HG03039 (cell line): Measurements from ENCODE around the gene CMSS1.
A peak's percentile ranks its signal among the peaks of the same experiment; 100 is the strongest.

ENCODE experiments used
- ATAC-seq: cut with Tn5 transposase; IDR thresholded peaks from one replicate; pipeline ENCODE4 v1.9.1; 2021; ENCODE audit warnings: mild to moderate bottlenecking, moderate library complexity; ENCODE audit not compliant: unreplicated experiment

CMSS1 gene

GRCh38 chr3:99873269-99874102, 55.8 kb downstream of the CMSS1 start:
- ATAC-seq: no peak

- no peak for ATAC-seq
Measured at GRCh38 chr3:99874237-99875002, 56.8 kb downstream of the CMSS1 start.

- no peak for ATAC-seq
Measured at GRCh38 chr3:99875581-99875928, 57.9 kb downstream of the CMSS1 start.

- ATAC-seq: peak; percentile 87
Measured at GRCh38 chr3:99875929-99876841, 58.5 kb downstream of the CMSS1 start.

- no peak for ATAC-seq
Measured at GRCh38 chr3:99877031-99877579, 59.4 kb downstream of the CMSS1 start.

- peak; percentile 44 for ATAC-seq
Measured at GRCh38 chr3:99878005-99878404, 60.3 kb downstream of the CMSS1 start.

GRCh38 chr3:99879275-99879674, 61.6 kb downstream of the CMSS1 start:
- ATAC-seq: no peak

DNA sequence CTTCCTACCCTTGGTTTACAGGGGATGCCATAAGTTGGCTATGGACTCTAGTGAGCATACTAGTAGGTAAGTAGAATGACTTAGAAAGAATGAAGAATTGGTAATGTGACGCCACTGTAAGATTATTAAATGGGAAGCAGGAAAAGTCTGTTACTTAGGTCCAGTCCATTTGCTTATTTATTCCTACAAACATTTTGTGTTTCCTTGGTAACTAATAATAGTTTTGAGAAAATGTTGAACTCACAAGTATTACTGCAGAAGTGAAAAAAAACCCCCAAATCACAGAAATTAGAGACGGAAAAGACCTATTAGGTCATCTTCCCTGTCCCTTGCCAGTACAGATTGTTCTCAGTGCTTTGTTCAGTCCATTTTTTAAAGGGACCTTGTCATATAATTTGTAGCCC, 63.5 kb downstream of the CMSS1 start:
- ATAC-seq: no peak

DNA sequence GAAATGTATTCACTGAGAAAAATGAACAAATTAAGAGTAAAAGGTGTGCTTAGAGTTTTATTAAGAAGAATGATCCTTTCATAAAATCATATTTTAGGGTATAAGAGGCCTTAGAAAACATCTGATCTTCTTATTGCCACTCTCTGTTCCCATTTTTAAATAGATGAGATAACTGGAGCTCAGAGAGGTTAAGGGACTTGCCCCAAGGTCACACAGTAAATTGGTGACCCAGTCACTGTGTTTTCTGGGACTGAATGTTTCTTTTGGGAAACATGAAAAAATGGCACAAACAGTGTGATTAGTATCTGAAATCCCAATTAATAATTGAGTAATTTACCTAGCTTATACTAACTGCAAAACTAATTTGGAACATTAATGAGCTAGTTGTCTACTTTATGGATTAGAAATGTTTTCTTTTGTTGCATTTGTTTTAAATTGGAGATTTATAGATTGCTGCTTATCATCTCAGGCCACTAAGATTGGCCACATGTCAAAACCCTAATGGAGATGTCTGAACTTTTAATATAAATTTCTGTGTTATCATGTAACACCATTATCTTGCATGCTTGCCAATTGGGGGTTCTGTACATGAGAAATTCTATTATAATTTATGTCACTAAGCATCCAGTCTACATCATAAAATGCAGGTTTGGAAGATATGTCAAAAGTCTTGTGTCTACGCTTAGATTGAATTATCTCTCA, 64.9 kb downstream of the CMSS1 start:
- no peak for ATAC-seq

GRCh38 chr3:99883138-99883461, 65.4 kb downstream of the CMSS1 start:
- ATAC-seq: no peak

GRCh38 chr3:99883693-99884092, 66.0 kb downstream of the CMSS1 start:
- ATAC-seq: no peak

DNA sequence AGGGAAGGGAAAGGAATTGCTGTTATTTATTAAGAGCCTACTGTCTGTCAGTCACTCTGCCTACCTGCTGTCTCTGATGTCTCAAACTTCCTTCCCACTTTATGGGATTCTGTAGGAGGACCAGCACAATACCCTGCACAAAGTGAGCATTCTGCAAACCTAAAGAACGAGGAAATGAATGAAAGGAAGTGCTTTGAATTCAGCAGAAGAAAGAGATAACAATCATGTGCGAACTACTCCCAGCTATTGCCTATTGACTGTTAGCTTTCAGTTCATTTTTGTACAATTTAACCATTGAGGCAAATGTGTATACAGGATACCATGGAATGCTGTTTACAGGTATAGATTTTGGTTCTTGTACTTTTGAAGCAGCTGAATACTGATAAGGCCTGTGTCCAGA, 66.8 kb downstream of the CMSS1 start:
- no peak for ATAC-seq

DNA sequence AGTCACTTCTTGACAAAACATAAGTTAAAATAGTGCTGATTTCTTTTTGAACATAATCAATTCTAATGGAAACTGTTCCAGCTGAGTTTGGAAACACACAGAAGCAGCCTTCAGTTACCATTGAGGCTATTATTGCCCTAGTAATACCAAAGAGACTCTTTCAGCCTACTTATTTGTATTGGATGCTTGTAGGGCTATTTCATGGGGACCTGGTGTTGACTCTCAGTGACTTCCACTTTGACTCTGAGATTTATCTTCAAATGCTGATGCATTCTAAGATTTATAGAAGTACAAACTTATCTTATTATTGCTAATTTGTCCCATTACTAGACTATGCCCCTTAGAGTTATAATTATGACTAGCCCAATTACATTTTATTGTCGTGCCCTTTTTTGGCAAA, 67.4 kb downstream of the CMSS1 start:
- ATAC-seq: no peak

DNA sequence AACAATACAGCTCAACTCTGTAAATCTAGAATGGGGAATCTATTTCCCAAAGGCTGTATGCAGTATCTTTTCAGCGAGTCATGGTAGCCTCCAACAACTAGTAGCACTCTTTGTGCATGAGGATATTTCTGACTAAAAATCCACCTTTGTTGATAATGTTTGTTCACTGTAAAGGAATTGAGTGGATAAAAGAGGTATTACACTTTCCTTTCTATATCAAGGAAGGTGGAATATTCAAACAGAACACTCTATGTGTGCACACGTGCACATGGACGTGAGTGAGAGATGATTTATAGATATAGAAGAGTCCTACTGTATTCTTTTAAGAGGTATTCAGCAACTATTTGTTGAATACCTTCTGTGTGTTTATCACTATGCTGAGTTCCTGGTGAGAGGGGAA, 68.2 kb downstream of the CMSS1 start:
- no peak for ATAC-seq

- no peak for ATAC-seq
Measured at GRCh38 chr3:99891610-99892285, 74.1 kb downstream of the CMSS1 start.

- no peak for ATAC-seq
Measured at GRCh38 chr3:99892332-99892731, 74.7 kb downstream of the CMSS1 start.

DNA sequence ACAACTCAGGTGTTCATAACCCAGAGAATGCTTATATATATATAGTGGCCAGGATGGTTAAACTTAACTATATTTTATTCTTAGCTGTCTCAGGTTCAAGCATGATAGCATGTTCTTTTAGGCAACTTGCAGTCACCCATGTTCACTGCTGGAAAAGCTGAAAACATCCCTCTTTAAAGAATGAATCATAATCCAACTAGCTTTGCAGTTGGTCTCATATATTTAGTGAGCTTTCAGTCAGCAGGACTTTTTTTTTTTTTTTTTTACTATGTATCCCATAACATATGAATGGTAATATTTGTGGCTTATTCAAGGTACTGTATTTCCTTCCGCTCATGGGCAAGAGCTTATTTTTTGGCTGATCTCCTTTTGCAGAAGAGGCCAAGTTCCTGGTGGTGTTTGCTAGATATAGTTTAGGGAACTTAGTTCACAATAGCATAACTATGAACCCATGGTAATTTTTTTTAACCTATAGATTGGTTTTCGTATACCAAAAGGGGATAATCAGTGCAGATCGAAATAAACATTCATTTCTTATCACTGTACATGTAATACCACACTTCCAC, 77.6 kb downstream of the CMSS1 start:
- ATAC-seq: no peak

GRCh38 chr3:99895703-99896441, 78.2 kb downstream of the CMSS1 start:
- no peak for ATAC-seq

DNA sequence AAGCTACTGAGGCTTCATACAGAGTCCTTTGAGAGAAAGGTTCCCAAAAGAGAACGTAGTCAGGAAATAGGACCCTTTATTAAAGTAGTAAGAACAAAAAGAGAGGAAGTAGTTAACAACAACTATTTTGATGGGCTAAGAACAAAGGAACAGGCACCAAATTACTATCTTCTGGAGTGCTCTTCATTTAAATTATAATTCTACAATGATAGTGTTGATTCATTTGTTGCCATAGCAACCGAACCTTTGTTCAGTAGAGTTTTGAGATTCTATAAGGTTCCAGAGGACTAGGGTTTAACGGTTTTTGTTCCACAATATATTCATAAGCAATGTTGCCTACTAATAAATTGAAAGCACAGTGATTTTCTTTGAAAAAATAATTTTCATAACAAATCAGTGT, 78.8 kb downstream of the CMSS1 start:
- no peak for ATAC-seq
